ENCODE results near the gene GRPEL2.

The GRPEL2 gene

GRCh38 chr5:149345147-149345891 is at the start of gene GRPEL2:
GRPEL2 (plus strand) TSS chr5:149345499; CDS start chr5:149345540, 41 bp downstream.
- peak; percentile 95 for DNase-seq

DNA sequence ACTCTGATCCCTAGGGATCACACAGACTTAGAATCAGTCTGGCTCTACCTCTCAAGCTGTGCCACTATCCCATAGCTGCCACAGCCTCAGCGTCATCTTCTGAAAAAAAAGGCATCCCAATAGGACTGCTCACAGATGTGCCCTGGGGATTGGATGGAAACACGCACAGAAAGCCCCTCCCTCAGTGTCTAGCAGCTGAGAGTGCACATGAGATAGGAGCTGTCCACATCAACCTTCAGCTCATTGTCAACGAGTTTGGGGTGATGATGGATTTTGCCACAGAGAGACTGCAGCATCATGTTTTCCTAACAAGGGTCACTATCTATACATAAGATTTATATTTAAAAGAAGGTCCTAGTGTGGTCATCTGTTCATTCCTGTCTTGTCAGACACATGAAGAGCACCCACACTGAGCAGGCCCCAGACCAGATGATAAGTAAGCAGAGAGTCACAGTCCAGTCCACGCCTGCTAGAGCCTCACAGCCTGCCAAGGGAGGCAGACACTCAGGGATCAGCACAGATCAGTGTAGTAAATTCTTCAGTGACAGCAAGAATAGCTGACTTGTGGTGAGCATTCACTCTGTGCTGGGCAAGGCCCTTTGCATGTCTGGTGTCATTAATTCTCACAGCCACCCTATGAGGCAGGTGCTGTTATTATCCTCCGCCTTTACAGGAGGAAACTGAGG is 47.8 kb upstream of the GRPEL2 start:
- DNase-seq = no peak

DNA sequence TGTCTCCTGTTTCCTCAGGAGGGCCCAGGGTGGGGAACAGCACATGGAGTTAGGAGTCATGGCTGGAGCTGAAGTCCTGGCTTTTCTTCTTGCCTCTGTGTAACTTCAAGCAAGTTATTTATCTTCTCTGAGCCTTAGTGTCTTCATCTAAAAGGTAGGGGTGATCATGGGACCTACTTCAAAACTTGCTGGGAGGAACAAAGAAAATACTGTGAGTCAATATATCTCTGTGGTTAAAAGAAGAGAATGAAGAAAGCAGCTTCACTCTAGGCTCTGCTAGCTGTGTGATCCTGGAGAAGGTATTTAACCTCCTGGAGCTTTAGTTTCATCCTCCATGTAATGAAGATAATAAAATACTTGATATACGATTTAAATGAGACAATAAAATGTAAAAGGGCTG is 47.1 kb upstream of the GRPEL2 start:
- DNase-seq = no peak

DNA sequence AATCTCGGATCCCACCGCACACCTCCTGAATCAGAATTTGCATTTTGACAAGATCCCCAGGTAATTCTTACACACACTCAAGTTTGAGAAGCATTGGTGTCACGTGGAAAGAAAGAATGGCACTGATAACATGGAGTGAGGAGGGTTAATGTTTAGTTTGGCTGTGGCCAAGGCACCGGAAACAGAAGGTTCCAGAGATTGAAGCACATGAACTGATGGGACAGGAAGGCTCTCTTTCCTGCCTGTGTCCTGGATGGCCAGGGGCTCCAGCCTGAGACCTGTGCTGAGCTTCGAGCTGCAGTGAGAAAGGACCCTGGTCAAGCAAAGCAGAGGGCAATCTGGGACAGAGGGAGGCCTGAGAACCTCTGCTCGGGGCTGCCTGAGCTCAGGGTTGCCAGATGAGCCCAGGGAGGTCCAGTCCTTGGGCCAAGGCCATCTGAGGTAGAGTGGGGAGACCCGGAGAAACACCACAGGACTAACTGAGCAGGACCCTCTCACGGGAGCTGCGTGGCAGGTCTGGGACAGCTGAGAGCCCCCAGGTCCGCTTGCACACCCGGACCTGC is 46.4 kb upstream of the GRPEL2 start:
- DNase-seq = no peak

GRCh38 chr5:149299451-149300054 is 45.7 kb upstream of the GRPEL2 start:
- no peak for DNase-seq

DNA sequence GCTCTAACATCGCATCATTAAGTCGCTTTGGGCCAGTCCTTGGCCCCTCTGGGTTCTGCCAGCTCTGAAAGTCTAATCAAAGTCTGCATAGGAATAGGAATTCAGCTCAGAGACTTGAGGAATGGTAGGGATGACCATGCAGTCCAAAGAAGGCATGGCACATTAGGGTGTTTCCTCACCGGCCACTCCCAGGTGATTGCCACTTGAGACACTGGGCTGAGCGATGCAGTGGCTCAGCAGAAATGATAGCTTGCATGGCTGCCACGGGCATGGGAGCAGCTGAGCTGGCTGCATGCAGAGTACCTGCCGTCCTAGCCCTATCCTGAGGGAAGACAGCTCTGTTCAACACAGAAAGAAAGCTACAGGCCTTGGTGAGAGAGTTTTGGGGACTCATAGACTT is 44.9 kb upstream of the GRPEL2 start:
- no peak for DNase-seq

DNA sequence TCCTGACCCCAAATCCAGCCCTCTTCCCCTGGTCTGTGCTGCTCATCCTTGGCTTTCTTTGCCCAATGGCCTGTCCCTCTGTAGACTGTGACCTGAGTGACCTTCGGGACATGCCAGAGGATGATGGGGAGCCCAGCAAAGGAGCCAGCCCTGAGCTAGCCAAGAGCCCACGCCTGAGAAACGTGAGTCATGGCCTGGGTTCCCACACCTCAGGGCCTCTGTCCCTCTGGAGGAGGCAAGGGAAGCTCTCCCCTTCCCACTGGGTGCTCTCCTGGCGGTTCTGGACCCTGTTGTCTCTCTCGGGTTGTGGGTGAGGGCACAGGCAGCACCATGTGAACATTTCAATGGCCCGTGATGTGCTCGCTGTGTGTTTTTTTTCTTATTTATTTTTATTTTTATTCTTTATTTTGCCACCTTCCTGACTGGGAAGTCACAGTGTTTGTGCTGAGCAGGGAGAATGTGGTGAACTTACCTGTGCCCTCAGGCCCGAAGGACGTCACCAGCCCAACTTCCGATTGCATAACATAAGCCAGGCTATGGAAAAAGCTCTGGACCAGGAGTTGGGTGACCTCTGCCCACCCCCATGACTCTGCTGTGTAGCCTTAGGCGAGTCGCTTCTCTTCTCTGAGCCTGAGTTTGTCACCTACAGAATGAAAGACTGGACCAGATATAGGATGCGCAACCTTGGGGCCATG is 44.1 kb upstream of the GRPEL2 start:
- DNase-seq = no peak

DNA sequence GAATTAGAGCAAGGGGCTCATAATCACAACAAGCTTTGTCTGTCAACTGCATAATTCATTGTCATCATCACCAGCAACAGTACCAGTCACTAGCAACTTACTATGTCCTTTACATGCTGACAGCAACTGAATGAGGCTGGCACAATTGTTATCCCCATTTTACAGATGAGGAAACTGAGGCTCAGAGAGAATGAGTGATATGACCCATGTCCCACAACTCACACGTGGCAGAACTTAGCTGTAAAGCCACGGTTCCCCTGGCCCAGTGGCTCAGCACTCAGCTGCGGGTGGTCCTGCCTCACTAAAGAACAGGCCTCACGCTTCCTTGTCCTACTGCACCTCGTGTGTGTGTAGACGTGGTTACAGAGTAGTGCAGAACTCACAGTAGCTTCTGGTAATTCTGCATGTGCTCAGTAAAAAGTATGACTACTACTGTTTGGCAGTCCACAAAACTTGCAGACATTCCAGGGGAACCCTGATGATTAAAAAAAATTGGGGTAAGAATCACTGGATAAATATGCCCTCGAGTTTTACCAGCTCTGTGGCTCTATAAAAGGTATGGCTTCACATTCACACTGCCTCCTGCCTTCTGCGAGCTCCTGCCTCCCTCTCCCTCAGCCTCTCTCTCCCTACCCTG is 43.4 kb upstream of the GRPEL2 start:
- DNase-seq = no peak

GRCh38 chr5:149302641-149303040 is 42.7 kb upstream of the GRPEL2 start:
- no peak for DNase-seq

- no peak for DNase-seq
Measured at GRCh38 chr5:149303210-149303609, 42.1 kb upstream of the GRPEL2 start.

DNA sequence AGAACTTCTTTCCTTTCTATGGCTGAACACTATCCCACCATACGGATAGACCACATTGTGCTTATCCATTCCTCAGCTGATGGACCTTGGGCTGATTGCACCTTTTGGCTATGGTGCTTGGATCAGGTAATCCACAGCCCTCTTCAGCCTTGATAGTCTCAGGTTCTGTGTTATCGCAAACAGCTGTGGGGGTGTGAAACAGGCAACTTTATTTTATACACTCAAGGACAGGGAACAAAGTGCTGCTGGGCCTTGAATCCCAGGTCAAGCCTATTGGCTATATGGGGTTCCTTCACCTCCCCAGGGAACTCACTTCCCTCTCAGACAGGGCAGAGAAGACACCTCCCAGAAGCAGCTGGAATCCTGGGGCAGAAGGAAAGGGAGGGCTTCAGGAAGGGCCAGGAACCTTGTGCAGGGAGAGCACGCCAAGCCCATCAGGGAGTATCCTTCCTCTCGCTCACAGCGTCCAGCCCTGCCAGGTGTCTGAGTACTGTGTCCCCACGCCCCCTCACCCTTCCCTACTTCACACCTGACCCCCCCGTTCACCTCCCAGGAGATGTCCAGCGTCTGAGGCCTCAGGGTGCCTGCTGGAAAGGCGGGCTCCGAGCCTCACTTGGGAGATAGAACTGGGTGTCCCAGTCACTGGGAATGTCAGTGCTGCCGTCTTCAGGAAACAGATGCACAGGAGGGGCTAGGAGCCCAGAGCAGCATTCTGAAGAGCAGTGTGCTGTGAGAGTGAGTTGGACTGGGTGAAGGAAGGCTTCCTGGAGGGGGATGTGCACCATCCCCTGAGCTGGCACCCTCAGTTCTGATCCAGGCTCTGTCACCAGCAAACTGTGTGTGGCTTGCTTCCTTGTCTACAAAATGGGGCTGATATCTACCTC is 40.9 kb upstream of the GRPEL2 start:
- DNase-seq = no peak

- no peak for DNase-seq
Measured at GRCh38 chr5:149309354-149309753, 35.9 kb upstream of the GRPEL2 start.

- DNase-seq = no peak
Measured at GRCh38 chr5:149310488-149310887, 34.8 kb upstream of the GRPEL2 start.

GRCh38 chr5:149310947-149311658 is 34.2 kb upstream of the GRPEL2 start:
- DNase-seq = peak; percentile 45

GRCh38 chr5:149313151-149313841 is 32.0 kb upstream of the GRPEL2 start:
- no peak for DNase-seq

GRCh38 chr5:149314571-149315111 is 30.7 kb upstream of the GRPEL2 start:
- no peak for DNase-seq

DNA sequence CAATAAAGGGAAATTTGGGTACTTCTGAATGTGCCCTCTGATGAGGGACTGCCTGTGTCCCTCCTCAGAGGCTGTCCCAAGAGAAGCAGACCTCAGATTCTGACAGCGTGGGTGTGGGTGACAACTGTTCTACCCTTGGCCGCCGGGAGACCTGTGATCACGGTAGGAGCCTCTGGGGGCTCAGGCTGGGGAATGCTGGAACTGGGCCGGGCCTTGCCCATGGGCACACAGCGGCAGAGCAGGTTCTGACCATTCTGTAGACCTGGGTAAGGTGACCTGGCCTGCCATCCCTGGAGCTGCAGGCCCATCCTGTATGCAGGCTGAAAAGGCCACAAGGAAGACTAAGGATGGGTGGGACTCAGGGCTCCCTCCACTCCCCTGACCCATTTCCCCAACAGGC is 29.5 kb upstream of the GRPEL2 start:
- no peak for DNase-seq

- DNase-seq = peak; percentile 41
Measured at GRCh38 chr5:149317281-149318048, 27.8 kb upstream of the GRPEL2 start.

DNA sequence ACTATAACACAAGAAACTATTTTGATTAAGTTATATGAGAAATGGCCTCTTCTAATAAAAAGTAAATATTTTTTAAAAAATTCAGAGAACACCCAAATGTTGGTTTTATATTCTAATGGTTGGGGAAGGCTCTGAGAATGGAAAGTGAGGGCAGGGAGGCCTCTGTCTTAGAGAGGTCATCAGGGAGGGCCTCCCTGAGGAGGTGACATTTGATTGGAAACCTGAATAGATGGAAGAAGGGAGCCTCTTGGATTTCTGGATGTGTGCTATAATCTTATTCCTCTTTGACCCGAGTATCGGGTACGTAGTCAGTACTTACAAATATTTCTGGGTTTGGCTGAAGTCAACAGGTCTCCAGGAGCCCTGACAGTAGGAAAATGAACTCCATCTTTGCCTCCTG is 26.1 kb upstream of the GRPEL2 start:
- DNase-seq = no peak
